PC-3 (cell line): ENCODE data around the gene HOXB6.

Experiments used
- CTCF ChIP-seq: fragments of 300-600 bp; sonication (generic); conservative IDR thresholded peaks from 2 replicates; pipeline ENCODE4 v1.5.1; 2017; ENCODE audit warnings: antibody characterized with exemption, low read depth, mild to moderate bottlenecking, low read length
- EZH2 ChIP-seq: fragments of 300-600 bp; sonication (generic); IDR thresholded peaks from one replicate; pipeline ENCODE4 v1.6.1; 2017; ENCODE audit warnings: antibody characterized with exemption, mild to moderate bottlenecking, low read length; ENCODE audit not compliant: unreplicated experiment

GRCh38 chr17:48571826-48572417 is 32.9 kb downstream of the HOXB6 start:
- TF ChIP-seq CTCF (no peak), EZH2 (no peak)
